Measurements from ENCODE around the gene ACAA1.

ACAA1 gene

DNA sequence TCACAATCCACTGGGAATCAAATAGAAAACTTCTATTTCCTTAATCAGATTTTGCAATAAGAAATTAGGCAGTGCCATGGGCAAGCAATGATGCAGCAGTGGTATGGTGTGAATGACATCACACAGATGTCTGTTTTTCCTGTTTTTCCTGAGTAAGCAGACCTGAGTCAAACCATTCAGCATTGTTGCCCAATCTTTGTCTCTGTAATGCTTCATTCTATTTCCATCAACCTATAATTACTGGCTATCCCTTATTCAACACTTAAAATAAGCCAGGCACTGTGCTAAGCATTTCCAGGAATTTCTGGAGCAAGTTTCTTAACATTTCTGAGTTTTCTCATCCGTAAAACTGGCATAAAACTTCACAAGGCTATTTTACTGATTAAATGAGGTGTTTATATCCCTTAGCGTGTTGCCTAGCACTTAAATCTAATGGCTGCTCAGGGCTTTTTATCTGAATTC, 17.1 kb upstream of the ACAA1 start:
- H3K4me3 ChIP-seq (ENCODE audit: low read depth, low read length), result no peak overlapping the region
- no peak for TF ChIP-seq CTCF (IDR thresholded peaks at IDR 0.05; ENCODE audit: low read depth, low read length)

DNA sequence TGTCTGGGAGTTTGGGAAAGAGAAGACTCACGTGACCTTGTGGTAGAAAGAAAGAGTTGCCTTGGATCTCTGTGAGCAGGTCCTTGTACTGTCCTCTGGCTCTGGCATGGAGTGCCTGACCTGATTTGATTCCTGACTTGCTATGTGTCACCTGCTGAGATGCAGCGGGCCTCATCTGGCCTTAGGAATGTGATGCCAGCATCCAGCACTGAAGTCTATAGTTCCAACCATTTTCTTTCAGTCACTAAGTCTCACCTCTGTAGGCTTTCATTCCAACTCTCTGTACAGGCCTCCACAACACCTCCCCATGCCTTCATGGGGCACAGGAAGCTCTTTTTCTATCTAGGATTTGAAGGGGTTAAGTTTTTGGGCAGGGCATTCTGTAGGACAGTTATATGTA, 16.3 kb upstream of the ACAA1 start:
- TF ChIP-seq CTCF (IDR thresholded peaks at IDR 0.05; ENCODE audit: low read depth, low read length), result no peak
- no peak overlapping the region for H3K4me3 ChIP-seq (ENCODE audit: low read depth, low read length)

DNA sequence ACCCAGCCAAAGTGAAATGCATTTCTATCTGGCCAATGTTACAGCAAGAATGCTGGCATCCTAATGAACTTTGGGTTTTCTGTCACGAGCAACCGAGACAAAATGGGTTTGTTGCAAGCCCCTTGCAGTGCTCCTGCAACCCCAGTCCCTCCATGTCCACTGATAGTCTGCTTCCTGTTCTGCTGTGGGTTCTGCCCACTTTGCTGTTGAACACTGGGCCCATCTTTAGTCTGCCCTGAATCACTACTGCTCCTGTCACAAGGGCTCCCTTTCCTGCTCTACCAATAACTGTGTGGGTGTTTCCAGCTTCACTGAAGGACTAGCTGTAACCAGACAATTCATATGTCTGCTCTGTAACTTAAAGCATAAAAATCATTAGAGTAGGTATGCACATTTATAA, 15.7 kb upstream of the ACAA1 start:
- TF ChIP-seq CTCF (IDR thresholded peaks at IDR 0.05; ENCODE audit: low read depth, low read length), result no peak

DNA sequence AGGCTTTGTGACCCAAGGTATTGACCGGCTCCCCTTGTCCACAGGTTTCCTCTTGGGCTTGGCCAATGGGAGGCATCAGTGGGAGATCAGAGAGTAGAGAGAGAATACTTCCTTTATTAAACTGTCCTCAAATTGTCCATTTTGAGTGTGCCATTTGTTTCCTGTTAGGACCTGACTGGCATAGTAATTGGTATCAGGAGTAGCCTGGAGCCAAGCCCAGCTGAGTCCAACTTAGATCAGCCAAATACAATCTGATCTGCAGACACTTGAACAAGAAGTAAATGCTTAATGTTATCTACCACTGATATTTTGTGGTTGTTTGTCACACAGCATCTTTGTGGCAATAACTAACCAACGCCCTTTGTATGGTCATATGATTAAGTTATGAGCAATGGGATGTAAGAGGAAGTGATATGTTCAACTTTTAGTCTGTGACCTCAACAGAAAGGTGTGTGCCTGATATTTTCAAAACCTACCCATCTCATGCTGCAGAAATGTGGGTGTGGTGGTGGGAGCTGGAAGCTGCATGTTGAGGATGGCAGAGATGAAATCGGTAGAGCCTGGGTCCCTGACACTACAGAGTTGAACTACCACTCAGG, 14.8 kb upstream of the ACAA1 start:
- TF ChIP-seq CTCF (IDR thresholded peaks at IDR 0.05; ENCODE audit: low read depth, low read length), result no peak

More for the DNA sequence above, 15.7 kb upstream of the ACAA1 start:
- H3K4me3 ChIP-seq (ENCODE audit: low read depth, low read length), result no peak overlapping the region

GRCh38 chr3:38150780-38151528, 14.0 kb upstream of the ACAA1 start:
- no peak overlapping the region for H3K4me3 ChIP-seq (ENCODE audit: low read depth, low read length)
- TF ChIP-seq CTCF (IDR thresholded peaks at IDR 0.05; ENCODE audit: low read depth, low read length), result 0 out of 2 replicates have a peak, but pooled peaks have one; percentile 8

More for the DNA sequence above, 14.8 kb upstream of the ACAA1 start:
- no peak overlapping the region for H3K4me3 ChIP-seq (ENCODE audit: low read depth, low read length)

GRCh38 chr3:38149708-38150107, 12.8 kb upstream of the ACAA1 start:
- no peak for TF ChIP-seq CTCF (IDR thresholded peaks at IDR 0.05; ENCODE audit: low read depth, low read length)
- no peak overlapping the region for H3K4me3 ChIP-seq (ENCODE audit: low read depth, low read length)

DNA sequence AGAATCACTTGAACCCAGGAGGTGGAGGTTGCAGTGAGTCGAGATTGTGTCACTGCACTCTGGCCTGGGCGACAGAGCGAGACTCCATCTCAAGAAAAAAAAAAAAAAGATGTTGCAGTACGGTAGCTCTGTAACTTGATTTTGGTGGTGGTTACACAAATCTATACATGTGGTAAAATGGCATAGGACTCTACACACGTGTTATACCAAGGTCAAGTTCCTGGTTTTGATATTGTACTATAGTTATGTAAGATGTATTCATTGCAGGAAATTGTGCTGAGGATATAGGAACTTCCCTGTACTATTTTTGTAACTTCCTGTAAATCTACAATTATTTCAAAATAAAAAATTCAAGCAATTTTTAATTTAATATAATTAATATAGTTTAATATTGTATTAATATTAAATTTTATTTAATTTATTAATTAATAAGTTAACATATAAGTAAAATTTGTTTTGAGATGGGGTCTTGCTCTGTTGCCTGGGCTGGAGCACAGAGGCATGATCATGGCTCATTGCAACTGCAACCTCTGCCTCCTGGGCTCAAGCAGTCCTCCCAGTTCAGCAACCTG, 11.5 kb upstream of the ACAA1 start:
- no peak for TF ChIP-seq CTCF (IDR thresholded peaks at IDR 0.05; ENCODE audit: low read depth, low read length)
- H3K4me3 ChIP-seq (ENCODE audit: low read depth, low read length), result no peak overlapping the region

All from WI38 (cell line).